ENCODE measurements around the gene EMC6.

DNA sequence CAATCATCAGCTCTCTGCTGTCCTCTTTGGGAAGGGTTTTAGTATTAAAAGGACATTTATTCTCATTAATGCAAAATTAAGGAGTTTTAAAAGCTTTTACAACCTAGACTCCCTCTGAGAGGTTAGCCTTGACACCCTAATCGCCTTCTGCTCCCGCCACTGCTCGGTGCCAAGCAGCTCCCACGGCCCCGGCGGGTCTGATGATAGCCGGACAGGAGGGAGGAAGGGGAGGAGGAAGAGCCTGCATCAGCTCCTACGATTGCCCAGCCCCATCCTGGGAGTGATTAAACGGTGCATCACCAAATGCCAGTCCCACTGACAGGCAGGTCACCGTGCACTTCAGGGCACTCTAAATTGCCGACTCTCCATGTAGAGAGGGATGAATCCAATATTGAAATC lies 40.8 kb upstream of the EMC6 start:
- TF ChIP-seq, protein P1, sequence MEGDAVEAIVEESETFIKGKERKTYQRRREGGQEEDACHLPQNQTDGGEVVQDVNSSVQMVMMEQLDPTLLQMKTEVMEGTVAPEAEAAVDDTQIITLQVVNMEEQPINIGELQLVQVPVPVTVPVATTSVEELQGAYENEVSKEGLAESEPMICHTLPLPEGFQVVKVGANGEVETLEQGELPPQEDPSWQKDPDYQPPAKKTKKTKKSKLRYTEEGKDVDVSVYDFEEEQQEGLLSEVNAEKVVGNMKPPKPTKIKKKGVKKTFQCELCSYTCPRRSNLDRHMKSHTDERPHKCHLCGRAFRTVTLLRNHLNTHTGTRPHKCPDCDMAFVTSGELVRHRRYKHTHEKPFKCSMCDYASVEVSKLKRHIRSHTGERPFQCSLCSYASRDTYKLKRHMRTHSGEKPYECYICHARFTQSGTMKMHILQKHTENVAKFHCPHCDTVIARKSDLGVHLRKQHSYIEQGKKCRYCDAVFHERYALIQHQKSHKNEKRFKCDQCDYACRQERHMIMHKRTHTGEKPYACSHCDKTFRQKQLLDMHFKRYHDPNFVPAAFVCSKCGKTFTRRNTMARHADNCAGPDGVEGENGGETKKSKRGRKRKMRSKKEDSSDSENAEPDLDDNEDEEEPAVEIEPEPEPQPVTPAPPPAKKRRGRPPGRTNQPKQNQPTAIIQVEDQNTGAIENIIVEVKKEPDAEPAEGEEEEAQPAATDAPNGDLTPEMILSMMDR (CRISPR knock-in tag; IDR thresholded peaks at IDR 0.05), result no peak
- TF ChIP-seq ZSCAN22 (CRISPR knock-in tag; IDR thresholded peaks at IDR 0.05) (no peak), ZZZ3 (CRISPR knock-in tag; IDR thresholded peaks at IDR 0.05; ENCODE audit: borderline replicate concordance) (no peak), ZBTB21 (CRISPR knock-in tag; IDR thresholded peaks at IDR 0.05) (no peak), THRA (CRISPR knock-in tag; IDR thresholded peaks at IDR 0.05; ENCODE audit: borderline replicate concordance) (no peak), FOXM1 (CRISPR knock-in tag; IDR thresholded peaks at IDR 0.05) (no peak), NFRKB (IDR thresholded peaks at IDR 0.05) (no peak), ZSCAN31 (CRISPR knock-in tag; IDR thresholded peaks at IDR 0.05; ENCODE audit: low read depth) (no peak), PHB2 (IDR thresholded peaks at IDR 0.05; ENCODE audit: partially characterized antibody) (no peak), ZUFSP (CRISPR knock-in tag; IDR thresholded peaks at IDR 0.05; ENCODE audit: borderline replicate concordance) (no peak), GFI1 (CRISPR knock-in tag; IDR thresholded peaks at IDR 0.05; ENCODE audit: borderline replicate concordance) (no peak), ZNF337 (CRISPR knock-in tag; IDR thresholded peaks at IDR 0.05; ENCODE audit: borderline replicate concordance, low read depth) (no peak)

All from HepG2 (cell line).